ENCODE results near the gene NQO1.
"Not testable (repeated sequence)": the region's sequence is repeated elsewhere in the genome, so short reads cannot be mapped to it uniquely, and the experiment has no call there.

Gene NQO1

GRCh38 chr16:69726313-69727060 lies at the start of gene NQO1:
NQO1 (minus strand) TSS chr16:69726560; CDS start chr16:69726439, 121 bp downstream.
- peak; percentile 75 for DNase-seq

GRCh38 chr16:69775563-69775962 lies 49.2 kb upstream of the NQO1 start:
- no peak for DNase-seq

- DNase-seq, result no peak
These were observed 47.0 kb upstream of the NQO1 start for GRCh38 chr16:69773260-69773947.

- DNase-seq, result no peak
These were observed 45.2 kb upstream of the NQO1 start for GRCh38 chr16:69771651-69771967.

- DNase-seq, result no peak
These were observed 43.0 kb upstream of the NQO1 start for GRCh38 chr16:69769404-69769803.

GRCh38 chr16:69768666-69769065 lies 42.3 kb upstream of the NQO1 start:
- no peak for DNase-seq

GRCh38 chr16:69767459-69768229 lies 41.3 kb upstream of the NQO1 start:
- no peak for DNase-seq

- no peak for DNase-seq
These were observed 37.2 kb upstream of the NQO1 start for GRCh38 chr16:69763599-69763942.

GRCh38 chr16:69762814-69763598 lies 36.6 kb upstream of the NQO1 start:
- DNase-seq, result no peak

GRCh38 chr16:69761983-69762813 lies 35.8 kb upstream of the NQO1 start, which contains the start of gene WWP2:
WWP2 (plus strand) TSS chr16:69762332; CDS start chr16:69787011, 24,679 bp downstream.
- peak; percentile 67 to 68 for DNase-seq

GRCh38 chr16:69757375-69757774 lies 31.0 kb upstream of the NQO1 start:
- DNase-seq, result not testable (repeated sequence)

GRCh38 chr16:69756705-69757104 lies 30.3 kb upstream of the NQO1 start:
- DNase-seq, result no peak

- DNase-seq, result peak; percentile 94 to 96
These were observed 28.3 kb upstream of the NQO1 start, which contains the start of gene NOB1 for GRCh38 chr16:69754469-69755310. NOB1 (minus strand) TSS chr16:69754926; CDS start chr16:69754910, 16 bp downstream.

GRCh38 chr16:69754143-69754468 lies 27.7 kb upstream of the NQO1 start:
- DNase-seq, result no peak

- DNase-seq, result no peak
These were observed 22.5 kb upstream of the NQO1 start for GRCh38 chr16:69748694-69749345.

- no peak for DNase-seq
These were observed 20.8 kb upstream of the NQO1 start for GRCh38 chr16:69747115-69747514.

- no peak for DNase-seq
These were observed 19.6 kb upstream of the NQO1 start for GRCh38 chr16:69745959-69746358.

GRCh38 chr16:69745232-69745612 lies 18.9 kb upstream of the NQO1 start:
- DNase-seq, result no peak

GRCh38 chr16:69744363-69745231 lies 18.2 kb upstream of the NQO1 start:
- no peak for DNase-seq

All from activated CD4-positive, alpha-beta T cell treated with anti-CD3 and anti-CD28 coated beads, Interleukin-2, amount 50 U/mL, for 4 hours (primary cell).